ENCODE data around the gene RANGAP1.
"Not testable (repeated sequence)": the region's sequence is repeated elsewhere in the genome, so short reads cannot be mapped to it uniquely, and the experiment has no call there.

Gene RANGAP1

GRCh38 chr22:41261541-41262249 is 24.3 kb downstream of the RANGAP1 start:
- TF ChIP-seq, protein P1, sequence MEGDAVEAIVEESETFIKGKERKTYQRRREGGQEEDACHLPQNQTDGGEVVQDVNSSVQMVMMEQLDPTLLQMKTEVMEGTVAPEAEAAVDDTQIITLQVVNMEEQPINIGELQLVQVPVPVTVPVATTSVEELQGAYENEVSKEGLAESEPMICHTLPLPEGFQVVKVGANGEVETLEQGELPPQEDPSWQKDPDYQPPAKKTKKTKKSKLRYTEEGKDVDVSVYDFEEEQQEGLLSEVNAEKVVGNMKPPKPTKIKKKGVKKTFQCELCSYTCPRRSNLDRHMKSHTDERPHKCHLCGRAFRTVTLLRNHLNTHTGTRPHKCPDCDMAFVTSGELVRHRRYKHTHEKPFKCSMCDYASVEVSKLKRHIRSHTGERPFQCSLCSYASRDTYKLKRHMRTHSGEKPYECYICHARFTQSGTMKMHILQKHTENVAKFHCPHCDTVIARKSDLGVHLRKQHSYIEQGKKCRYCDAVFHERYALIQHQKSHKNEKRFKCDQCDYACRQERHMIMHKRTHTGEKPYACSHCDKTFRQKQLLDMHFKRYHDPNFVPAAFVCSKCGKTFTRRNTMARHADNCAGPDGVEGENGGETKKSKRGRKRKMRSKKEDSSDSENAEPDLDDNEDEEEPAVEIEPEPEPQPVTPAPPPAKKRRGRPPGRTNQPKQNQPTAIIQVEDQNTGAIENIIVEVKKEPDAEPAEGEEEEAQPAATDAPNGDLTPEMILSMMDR (IDR thresholded peaks at IDR 0.05; ENCODE audit: low read depth, low read length): no peak
- no peak for DNase-seq (ENCODE audit: low read depth in 2 of 2)
- H3K4me3 ChIP-seq (replicated peaks in 1 of 2; ENCODE audit: low read depth in 2 of 2, low read length in 2 of 2): no peak overlapping the region

DNA sequence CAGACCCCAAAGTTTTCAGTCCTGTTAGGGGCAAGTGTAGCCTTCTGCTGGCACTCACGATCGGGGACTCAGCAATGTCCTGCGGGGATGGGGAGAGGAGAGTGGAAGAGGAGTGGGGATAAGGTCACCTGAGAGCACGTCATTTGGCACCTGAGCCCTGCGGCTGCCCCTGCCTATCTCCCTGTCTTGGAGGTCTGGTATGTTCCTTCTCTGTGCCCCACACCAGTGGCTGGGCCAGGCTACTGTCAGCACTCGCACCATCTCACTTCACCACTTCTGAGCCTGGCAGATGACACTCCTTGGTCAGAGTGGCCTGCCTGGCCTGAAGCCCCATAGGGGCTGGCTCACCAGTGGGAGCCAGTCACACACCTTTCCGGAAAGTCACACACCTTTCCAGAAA is 25.1 kb downstream of the RANGAP1 start:
- no peak for DNase-seq (ENCODE audit: low read depth in 2 of 2)
- no peak overlapping the region for H3K4me3 ChIP-seq (replicated peaks in 1 of 2; ENCODE audit: low read depth in 2 of 2, low read length in 2 of 2)
- TF ChIP-seq, protein P1 (IDR thresholded peaks at IDR 0.05; ENCODE audit: low read depth, low read length): no peak

DNA sequence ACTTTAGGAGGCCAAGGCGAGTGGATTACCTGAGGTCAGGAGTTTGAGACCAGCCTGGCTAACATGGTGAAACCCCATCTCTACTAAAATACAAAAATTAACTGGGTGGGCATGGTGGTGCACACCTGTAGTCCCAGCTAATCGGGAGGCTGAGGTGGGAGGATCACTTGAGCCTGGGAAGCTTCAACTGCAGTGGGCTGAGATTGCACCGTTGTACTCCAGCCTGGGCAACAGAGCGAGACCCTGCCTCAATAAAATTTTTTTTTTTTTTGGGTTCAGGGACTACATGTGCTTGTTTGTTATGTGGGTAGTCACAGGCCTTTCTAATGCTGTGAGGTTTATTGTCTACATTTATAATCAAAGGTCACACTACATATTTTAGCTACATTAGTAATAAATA is 26.2 kb downstream of the RANGAP1 start:
- not testable (repeated sequence) for H3K4me3 ChIP-seq (replicated peaks in 1 of 2; ENCODE audit: low read depth in 2 of 2, low read length in 2 of 2); DNase-seq (ENCODE audit: low read depth in 2 of 2)

- TF ChIP-seq, protein P1 (IDR thresholded peaks at IDR 0.05; ENCODE audit: low read depth, low read length): no peak
- no peak for DNase-seq (ENCODE audit: low read depth in 2 of 2)
- H3K4me3 ChIP-seq (replicated peaks in 1 of 2; ENCODE audit: low read depth in 2 of 2, low read length in 2 of 2): no peak overlapping the region
Observed at GRCh38 chr22:41257696-41258095, 28.3 kb downstream of the RANGAP1 start.

DNA sequence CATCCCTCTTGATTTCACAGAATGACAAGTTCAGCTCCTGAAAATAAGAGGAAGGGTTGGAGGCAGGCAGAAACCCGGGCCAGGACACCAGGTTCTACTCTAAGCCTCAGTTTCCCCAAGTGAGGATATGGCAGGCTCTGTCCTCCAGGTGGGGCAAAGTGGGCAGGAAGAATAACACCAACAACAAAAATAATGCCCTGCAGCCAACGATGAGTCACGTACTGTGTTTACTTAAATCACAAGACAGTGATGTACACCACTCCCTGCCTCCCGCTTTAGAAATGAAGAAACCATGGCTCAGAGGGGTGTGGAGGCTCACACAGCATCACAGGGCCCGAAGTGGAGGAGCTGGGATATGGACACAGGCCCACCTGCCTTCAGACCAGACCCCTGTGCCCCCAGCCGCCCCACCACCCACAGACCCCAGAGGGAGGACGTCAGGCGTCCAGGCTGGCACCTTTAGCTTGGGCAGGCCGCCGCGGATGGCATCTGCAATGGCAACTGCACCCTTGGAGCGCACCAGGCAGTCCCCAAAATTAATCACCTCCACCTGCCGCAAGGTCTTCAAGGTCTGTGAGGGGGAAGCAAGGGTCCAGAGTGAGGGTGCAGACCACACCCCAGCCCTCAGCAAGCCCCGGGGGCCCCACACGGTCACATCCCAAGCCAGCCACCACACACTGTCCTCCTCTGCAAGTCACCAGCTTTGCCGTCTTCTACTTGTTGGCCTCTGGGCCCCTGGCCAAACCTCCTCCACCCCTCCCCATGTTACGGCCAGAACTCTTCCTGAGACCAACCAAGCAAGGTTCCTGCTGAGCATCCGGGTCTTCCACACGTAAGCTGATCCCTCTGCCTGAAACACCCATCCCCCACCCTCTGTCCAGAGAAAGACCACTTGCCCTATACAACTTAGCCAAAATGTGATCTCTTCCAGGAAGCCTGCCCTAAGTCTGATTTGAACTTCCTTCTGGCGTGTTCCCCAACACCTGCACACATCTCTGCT is 29.4 kb downstream of the RANGAP1 start:
- TF ChIP-seq, protein P1 (IDR thresholded peaks at IDR 0.05; ENCODE audit: low read depth, low read length): peak; percentile 40
- peak; percentile 59 to 87 for DNase-seq (ENCODE audit: low read depth in 2 of 2)
- no peak overlapping the region for H3K4me3 ChIP-seq (replicated peaks in 1 of 2; ENCODE audit: low read depth in 2 of 2, low read length in 2 of 2)

DNA sequence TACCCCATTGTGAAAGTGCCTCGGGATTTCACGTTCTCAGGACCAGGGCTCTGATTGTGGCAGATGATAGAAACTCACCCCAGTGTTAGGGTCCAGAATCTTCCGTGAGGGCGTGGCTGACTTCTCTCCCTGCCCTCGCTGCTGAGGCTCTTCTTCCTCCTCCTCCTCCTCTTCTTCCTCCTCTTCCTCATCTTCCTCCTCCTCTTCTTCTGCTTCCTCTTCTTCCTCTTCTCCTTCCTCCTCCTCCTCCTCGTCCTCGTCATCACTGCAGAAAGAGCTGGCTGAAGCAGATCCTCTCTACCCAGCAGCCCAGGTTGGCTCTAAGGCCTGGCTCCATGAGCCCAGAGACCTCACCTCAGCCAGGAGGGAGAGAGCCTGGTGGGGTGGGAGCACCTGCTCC is 31.8 kb downstream of the RANGAP1 start:
- DNase-seq (ENCODE audit: low read depth in 2 of 2): no peak
- H3K4me3 ChIP-seq (replicated peaks in 1 of 2; ENCODE audit: low read depth in 2 of 2, low read length in 2 of 2): no peak overlapping the region
- TF ChIP-seq, protein P1 (IDR thresholded peaks at IDR 0.05; ENCODE audit: low read depth, low read length): no peak

DNA sequence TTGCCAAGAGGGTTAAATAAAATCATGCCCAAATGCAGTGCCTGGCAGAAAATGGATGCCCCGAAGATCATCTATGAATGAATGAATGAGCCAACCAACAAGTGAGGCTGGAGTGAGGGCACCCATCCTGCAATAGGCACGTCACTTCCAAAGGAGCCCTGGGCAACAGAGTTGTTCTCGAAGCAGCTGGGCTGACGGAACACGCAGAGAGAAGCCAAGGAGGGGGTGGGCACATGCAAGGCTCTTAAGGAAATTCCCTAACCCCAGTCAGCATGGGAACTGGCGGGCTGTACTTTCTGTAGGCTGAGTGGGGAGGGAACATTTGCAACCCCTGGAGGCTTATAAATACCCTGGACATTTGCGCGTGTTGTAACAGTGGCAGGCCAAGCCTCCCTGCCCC is 33.6 kb downstream of the RANGAP1 start:
- TF ChIP-seq, protein P1 (IDR thresholded peaks at IDR 0.05; ENCODE audit: low read depth, low read length): no peak
- no peak for DNase-seq (ENCODE audit: low read depth in 2 of 2)
- no peak overlapping the region for H3K4me3 ChIP-seq (replicated peaks in 1 of 2; ENCODE audit: low read depth in 2 of 2, low read length in 2 of 2)
